Osteoblast (primary cell): ENCODE data around the gene PLCL1. TPM values are rescaled to one million over a fixed set of nuclear protein-coding genes. Genes with fewer than 3 reads are reported as not detected.

ENCODE experiments used
- DNase-seq: peaks from one replicate; pipeline ENCODE4 v3.0.0; 2011; ENCODE audit warnings: low spot score, mixed read lengths; ENCODE audit not compliant: insufficient read length; ENCODE audit errors: missing footprints
- H2AFZ ChIP-seq: 2 replicates; pipeline ENCODE4 v1.6.0; 2011; ENCODE audit warnings: mild to moderate bottlenecking, low read length
- H3K27ac ChIP-seq: 2 replicates; pipeline ENCODE4 v1.5.1; 2011; ENCODE audit warnings: mild to moderate bottlenecking, low read depth, low read length, moderate library complexity
- H3K27me3 ChIP-seq: 2 replicates; pipeline ENCODE4 v1.6.0; 2012; ENCODE audit warnings: mild to moderate bottlenecking, control low read depth, inconsistent platforms, low read length, moderate library complexity; ENCODE audit not compliant: insufficient read depth
- H3K36me3 ChIP-seq: 2 replicates; pipeline ENCODE4 v1.5.1; 2011; ENCODE audit warnings: mild to moderate bottlenecking, low read length, control low read depth, moderate library complexity; ENCODE audit not compliant: insufficient read depth
- H3K4me1 ChIP-seq: 2 replicates; pipeline ENCODE4 v1.5.1; 2011; ENCODE audit warnings: mild to moderate bottlenecking, low read length, control low read depth, moderate library complexity; ENCODE audit not compliant: insufficient read depth
- H3K4me2 ChIP-seq: 2 replicates; pipeline ENCODE4 v1.6.0; 2011; ENCODE audit warnings: mild to moderate bottlenecking, low read length; ENCODE audit not compliant: insufficient read depth
- H3K4me3 ChIP-seq: fragments of 200-600 bp; sonication (generic); 3 replicates; pipeline ENCODE4 v1.5.1; 2012; ENCODE audit warnings: mild to moderate bottlenecking, low read length, inconsistent platforms; ENCODE audit not compliant: insufficient read depth
- H3K79me2 ChIP-seq: 2 replicates; pipeline ENCODE4 v1.6.0; 2012; ENCODE audit warnings: mild to moderate bottlenecking, low read length, control low read depth, inconsistent platforms; ENCODE audit not compliant: insufficient read depth
- H3K9me3 ChIP-seq: 2 replicates; pipeline ENCODE4 v1.5.1; 2011; ENCODE audit warnings: low read depth, low read length, control low read depth
- H4K20me1 ChIP-seq: 2 replicates; pipeline ENCODE4 v1.6.0; 2012; ENCODE audit warnings: mild to moderate bottlenecking, low read length, control low read depth; ENCODE audit not compliant: insufficient read depth
- total RNA-seq: library from RNA; depleted of rRNA; stranded (reverse); fragments of >200 nt; gene quantifications from 2 replicates; pipeline ENCODE4 v1.2.3, GENCODE V29; 2012
- TF ChIP-seq, protein P1 (sequence below): IDR thresholded peaks from 2 replicates; pipeline ENCODE4 v1.5.1; 2011; ENCODE audit warnings: mild to moderate bottlenecking, low read depth, low read length, moderate library complexity; ENCODE audit errors: extremely low read depth

PLCL1 gene
- total RNA-seq, 1 donor: 4.0 TPM

- Histone ChIP-seq H3K27me3 (no peaks in the 10 kb centered on the region), H3K79me2 (no peaks in the 10 kb centered on the region), H3K4me1 (peaks cover 3% of the 10 kb centered on the region), H3K27ac (no peak overlapping the region), H3K4me3 (no peak overlapping the region), H3K36me3 (no peaks in the 10 kb centered on the region), H3K9me3 (no peaks in the 10 kb centered on the region), H2AFZ (no peak overlapping the region), H4K20me1 (no peaks in the 10 kb centered on the region), H3K4me2 (no peak overlapping the region)
- DNase-seq: no peak
- TF ChIP-seq, protein P1, sequence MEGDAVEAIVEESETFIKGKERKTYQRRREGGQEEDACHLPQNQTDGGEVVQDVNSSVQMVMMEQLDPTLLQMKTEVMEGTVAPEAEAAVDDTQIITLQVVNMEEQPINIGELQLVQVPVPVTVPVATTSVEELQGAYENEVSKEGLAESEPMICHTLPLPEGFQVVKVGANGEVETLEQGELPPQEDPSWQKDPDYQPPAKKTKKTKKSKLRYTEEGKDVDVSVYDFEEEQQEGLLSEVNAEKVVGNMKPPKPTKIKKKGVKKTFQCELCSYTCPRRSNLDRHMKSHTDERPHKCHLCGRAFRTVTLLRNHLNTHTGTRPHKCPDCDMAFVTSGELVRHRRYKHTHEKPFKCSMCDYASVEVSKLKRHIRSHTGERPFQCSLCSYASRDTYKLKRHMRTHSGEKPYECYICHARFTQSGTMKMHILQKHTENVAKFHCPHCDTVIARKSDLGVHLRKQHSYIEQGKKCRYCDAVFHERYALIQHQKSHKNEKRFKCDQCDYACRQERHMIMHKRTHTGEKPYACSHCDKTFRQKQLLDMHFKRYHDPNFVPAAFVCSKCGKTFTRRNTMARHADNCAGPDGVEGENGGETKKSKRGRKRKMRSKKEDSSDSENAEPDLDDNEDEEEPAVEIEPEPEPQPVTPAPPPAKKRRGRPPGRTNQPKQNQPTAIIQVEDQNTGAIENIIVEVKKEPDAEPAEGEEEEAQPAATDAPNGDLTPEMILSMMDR: no peak
These were observed 331.1 kb downstream of the PLCL1 start for GRCh38 chr2:198135481-198135934.

DNA sequence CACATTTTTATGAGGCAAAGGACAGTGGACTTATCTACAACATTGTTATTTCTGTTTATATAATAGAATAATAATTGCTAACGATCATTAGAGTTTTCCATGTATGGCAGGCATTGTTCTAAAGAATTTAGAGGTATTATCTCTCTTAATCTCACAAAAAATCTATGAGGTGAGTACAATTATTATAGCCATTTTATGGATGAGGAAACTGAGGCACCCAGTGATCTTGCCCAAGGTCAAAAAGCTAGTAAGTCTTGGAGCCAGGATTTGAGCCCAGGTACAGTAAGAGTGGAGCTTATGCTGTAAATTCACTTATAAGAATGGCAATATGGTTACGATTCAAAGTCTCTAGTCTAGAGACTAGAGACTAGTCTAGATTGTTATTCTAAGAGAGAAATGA lies 331.7 kb downstream of the PLCL1 start:
- Histone ChIP-seq H3K36me3 (no peaks in the 10 kb centered on the region), H3K79me2 (no peaks in the 10 kb centered on the region), H3K27me3 (no peaks in the 10 kb centered on the region), H3K27ac (no peak overlapping the region), H3K9me3 (no peaks in the 10 kb centered on the region), H3K4me1 (peaks cover 3% of the 10 kb centered on the region), H4K20me1 (no peaks in the 10 kb centered on the region), H3K4me3 (no peak overlapping the region), H2AFZ (no peak overlapping the region), H3K4me2 (no peak overlapping the region)
- TF ChIP-seq, protein P1: no peak
- no peak for DNase-seq

- H3K27me3 ChIP-seq: no peaks in the 10 kb centered on the region
- H3K36me3 ChIP-seq: no peaks in the 10 kb centered on the region
- no peak overlapping the region for H3K4me2 ChIP-seq
- TF ChIP-seq, protein P1: peak; percentile 5
- H3K27ac ChIP-seq: no peak overlapping the region
- H3K9me3 ChIP-seq: no peaks in the 10 kb centered on the region
- peaks cover 3% of the 10 kb centered on the region for H3K4me1 ChIP-seq
- H2AFZ ChIP-seq: no peak overlapping the region
- no peak overlapping the region for H3K4me3 ChIP-seq
- H3K79me2 ChIP-seq: no peaks in the 10 kb centered on the region
- H4K20me1 ChIP-seq: no peaks in the 10 kb centered on the region
- DNase-seq: no peak
These were observed 333.3 kb downstream of the PLCL1 start for GRCh38 chr2:198137733-198138132.

DNA sequence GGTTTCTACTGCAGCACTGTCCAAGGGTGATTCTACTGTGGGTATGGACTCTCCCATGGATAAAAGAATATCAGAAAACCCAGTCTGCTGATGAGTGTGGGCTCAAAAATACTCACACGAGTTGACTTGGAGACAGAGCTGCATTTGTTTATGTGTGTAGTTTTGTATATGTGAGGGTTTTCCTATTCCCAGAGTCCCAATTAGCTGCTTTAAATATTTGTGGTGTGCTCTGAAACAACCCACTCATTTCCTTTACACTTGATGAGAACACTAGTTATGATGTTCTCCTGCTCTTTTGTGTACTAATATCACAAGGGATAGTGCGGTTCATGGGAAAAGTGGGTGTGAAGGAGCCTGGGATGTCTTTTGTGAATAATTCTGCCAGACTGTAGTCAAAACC lies 337.3 kb downstream of the PLCL1 start:
- Histone ChIP-seq H3K27me3 (peaks cover 2% of the 10 kb centered on the region), H3K4me3 (no peak overlapping the region), H3K4me1 (no peaks in the 10 kb centered on the region), H3K4me2 (no peak overlapping the region), H4K20me1 (no peaks in the 10 kb centered on the region), H3K79me2 (no peaks in the 10 kb centered on the region), H2AFZ (no peak overlapping the region), H3K9me3 (no peaks in the 10 kb centered on the region), H3K36me3 (no peaks in the 10 kb centered on the region), H3K27ac (no peak overlapping the region)
- DNase-seq: no peak
- TF ChIP-seq, protein P1: no peak
